GM18861 (cell line): ENCODE measurements around the gene GAB3.
"Not testable (repeated sequence)": the region's sequence is repeated elsewhere in the genome, so short reads cannot be mapped to it uniquely, and the experiment has no call there.

ENCODE experiments used
- ATAC-seq: cut with Tn5 transposase; IDR thresholded peaks from one replicate; pipeline ENCODE4 v1.9.1; 2021; ENCODE audit not compliant: unreplicated experiment

GAB3 gene

DNA sequence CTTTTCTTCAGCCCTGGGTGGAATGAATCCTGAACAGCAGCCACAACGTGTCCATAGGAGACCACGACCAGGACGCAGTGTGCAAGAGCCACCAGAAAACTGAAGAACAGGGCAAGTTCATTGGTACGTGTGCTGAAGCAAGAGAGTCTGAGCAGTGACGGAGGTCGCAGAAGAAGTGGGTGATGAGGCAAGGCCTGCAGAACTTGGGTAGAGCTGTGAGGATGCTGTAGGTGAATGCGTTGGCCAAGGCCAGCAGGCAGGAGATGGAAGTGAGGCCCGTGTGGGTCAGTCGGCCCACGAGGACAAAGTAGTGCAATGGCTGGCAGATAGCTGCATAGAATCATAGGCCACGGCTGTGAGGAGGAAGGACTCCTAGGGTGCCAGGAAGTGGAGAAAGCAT, 91.9 kb downstream of the GAB3 start:
- no peak for ATAC-seq

DNA sequence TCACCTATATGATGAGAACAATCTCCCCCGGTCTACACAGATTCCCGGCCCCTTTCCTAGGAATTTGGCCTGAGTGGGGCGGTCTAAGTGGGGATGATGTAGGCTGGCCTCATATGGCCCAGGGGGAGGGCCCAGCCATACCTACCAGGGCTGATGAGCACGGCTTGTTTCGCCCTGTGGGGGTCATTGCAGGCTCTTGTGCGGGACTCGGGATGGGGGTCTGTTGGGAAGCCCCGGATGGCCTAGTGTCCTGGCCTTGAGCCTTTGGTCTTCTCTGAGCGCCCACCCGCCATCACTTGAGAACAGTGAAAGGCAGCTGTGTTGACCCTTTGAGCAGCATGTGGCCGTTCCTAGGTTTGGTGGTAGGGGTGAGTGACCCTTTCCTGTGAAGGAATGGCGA, 92.7 kb downstream of the GAB3 start:
- no peak for ATAC-seq

DNA sequence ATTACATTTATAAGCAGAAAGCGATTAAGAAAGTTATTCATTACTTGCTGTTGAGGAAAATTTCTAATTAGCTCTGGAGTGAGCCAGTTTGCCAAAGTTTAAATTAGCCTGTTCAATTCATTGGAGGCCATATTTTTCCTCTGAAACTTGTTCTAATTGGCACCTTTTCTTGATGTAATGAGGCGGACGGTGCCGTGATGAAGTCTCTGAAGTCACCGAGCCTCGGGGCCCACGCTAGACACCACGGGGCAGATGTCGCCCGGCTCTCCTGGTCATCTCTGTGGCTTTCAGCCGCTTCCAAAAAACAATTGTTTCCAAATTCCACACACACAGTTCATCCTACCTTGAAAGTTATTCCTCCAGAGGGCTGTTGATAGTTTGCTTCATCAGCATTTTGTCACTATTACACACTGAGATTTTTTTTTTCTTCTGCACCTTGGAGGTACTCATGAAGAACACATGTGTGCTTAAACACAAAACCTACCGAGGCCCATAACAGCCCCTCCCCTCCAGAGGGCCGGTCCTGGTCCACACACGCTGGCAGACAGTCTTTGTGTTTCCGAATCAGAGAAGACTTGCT, 93.6 kb downstream of the GAB3 start:
- ATAC-seq: no peak

DNA sequence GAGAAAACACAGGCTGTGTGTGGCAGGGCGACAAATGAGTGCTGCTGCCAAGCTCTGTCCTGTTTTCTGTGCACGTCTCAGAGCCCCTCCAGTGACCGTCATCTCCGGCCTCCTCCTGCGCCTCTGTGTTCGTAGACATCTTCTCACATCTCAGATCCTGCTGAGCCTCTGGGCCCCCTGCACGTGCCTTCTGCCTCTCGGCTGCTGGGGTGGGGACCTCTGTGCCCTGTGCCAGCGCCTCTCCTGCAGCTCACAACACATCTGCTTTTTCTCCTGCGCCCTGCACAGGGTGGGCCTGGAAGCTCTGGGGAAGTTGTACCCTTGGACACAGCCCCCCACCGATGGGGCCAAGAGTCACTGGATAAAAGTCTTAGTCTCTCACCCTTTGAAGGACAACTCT, 95.1 kb downstream of the GAB3 start:
- no peak for ATAC-seq

DNA sequence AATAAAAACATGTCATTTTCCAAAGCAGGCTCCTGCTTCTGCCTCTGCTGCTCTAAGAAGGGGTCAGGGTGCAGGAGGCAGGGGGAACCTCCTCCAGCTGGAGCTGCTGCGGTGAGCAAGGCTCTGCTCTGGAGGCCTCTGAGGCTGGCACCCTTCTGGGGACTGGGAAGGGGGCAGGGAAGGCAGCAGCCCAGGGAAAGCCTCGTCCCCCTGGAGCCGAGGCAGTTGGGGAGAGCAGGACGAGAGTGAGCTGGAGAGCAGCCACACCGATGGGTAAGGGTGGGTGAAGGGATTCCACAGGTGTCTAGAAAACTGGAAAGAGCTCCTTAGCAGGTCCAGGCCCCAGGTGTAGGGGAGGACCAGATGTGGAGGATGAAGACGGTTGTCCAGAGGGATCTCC, 95.5 kb downstream of the GAB3 start:
- no peak for ATAC-seq

DNA sequence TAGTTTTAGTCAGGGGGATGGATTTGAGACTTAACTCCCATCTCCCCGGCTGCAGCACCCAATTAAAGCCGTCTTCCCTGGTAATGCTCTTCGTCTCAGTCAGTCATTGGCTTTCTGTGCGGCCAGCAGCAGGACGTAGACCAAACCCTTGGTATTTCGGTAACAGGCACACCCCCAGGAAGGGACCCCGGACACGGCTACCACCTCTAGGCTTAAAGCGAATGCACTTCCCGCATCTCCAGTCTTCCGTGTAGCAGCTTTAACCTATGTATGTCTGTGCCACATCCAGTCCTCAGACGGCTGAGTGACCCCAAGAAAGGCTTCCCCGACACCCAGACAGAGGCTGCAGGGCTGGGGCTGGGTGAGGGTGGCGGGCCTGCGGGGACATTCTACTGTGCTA, 96.0 kb downstream of the GAB3 start:
- ATAC-seq: no peak

DNA sequence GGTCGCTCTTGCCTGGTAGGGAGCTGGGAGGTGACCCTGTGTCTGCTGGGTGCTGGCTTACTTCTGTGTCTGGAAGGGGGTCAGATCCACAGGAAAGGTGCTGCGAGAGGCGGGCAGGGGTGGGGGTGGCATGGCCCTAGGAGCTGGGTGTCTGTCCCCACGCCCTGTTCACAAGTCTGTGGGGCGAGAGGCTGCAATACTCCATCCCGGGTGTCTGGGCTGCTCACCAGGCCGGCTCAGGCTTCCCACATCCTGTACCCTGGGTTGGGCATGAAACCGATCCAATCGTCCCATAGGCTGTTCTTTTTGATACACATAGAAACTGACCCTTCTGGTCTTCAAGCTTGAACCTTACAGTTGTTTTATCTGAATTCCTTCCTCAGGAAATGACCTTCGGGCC, 96.5 kb downstream of the GAB3 start:
- ATAC-seq: no peak

DNA sequence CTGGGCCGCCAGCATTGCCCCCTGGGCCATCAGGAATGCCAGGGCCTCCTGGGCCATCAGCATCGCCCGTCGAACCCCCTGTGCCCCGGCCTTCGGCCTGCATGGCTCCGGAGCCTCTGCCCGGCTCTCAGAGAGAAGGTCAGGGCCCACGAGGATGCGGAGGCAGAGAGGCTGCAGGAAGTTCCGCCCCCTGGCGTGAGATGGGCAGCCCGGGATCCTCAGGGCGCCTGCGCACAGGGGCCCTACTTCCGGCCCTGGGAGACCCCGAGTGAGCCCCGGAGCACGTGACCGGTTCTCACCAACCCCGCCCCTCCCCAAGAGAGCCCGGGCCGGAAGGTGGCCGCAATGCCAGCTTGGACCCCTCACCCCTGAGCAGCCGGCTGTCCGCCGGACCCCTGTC, 97.5 kb downstream of the GAB3 start, which contains the start of gene CTAG2:
Gene CTAG2 (minus strand): TSS at position 167 of the 400 bp plus-strand sequence. CDS start 64 bp downstream, at position 103.
- not testable (repeated sequence) for ATAC-seq

DNA sequence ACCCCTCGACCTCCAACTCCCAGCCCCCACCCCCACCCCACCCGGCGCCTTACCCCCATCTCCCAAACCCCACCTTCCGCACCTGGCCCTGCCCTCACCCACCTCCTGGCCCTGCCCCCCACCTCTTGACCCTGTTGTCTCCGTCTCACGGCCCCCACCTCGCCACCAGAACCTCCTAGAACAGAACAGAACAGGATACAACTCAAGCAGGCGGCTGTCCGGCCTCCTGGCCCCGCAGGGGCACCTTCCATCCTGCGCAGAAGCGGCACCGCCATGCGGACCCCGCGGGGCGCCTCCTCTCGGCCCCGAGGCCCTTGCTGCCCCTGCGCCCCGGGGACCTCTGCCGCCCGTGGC, 97.9 kb downstream of the GAB3 start:
- no peak for ATAC-seq

DNA sequence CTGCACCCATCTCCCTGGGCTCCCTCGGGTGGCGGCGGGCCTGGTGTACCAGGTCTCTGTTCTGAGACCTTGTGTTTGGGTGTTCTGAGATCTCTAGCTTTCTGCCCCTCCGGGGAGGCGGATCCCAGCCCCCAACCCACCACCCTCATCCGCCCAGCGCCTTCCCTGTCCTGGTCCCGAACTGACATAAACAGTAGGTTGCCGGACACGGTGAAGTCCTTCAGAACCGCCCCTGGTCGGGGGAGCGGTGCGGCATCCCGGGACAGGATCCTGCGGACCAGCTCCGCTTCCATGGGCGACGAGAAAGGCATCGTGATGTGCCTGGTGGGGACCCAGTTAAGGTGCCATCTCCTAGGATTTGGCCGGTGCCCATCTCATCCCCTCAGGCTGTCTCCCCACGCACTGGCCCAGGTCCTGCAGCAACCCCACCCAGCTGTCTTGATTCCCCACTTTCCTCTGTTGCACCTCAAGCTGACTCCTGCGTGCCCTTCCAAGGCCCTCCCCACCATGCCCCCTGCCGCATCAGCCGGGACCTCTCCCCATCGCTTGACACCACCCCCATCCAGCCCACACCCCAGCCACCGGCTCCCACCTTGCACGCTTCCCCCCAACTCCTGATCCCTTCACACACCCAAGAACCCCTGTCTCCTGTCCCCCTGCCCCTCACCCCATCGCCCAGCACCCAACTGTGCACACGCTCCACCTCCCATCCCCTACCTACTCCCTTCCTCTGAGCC, 98.4 kb downstream of the GAB3 start:
- ATAC-seq: no peak

DNA sequence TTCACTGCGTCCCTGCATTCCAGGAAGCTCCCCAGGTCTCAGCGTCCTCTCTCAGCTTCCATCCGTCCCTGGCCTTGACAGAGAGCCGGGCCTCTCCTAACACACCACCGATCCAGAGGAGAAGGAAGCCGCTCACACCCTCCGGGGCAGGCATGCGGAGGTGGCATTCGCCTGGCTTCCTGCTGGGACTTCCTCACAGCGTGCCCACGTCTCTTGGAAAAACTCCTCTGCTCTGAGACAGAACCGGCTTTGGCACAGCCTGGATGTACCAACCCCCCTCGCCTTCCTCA, 100.7 kb downstream of the GAB3 start:
- no peak for ATAC-seq

DNA sequence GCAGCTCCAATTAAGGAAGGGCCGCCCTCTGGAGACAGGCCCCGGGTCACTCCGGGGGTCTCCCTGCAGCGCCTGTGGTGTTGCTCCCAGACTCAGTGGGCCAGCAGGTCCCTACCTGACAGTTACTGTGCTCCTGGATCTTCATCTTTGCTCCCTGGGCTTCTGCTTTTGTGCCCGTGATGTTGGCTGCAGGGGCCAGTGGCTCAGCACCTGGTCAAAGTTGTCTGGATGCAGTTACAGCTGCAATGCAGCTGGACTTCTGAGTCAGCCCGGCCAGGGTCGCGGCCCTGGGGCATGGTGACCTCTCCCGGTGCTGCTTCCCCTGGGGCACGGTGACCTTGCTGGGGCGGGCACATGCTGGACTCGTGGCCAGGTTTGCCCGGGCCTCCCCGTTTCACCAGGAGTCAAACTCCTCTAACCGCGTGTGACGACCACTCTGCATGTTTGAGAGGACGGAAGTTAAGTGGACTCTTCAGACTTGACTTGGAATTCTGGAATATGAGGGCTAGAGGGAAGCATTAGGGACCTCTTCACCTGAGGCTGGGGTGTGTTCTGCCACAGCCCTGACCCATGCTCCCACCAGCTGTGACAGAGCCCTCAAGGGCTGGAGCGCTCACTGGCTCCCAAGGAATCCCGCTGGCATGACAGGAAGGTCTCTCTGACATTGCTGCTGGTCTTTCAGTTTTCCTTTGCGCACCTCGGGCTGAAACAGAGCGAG, 101.2 kb downstream of the GAB3 start:
- no peak for ATAC-seq

DNA sequence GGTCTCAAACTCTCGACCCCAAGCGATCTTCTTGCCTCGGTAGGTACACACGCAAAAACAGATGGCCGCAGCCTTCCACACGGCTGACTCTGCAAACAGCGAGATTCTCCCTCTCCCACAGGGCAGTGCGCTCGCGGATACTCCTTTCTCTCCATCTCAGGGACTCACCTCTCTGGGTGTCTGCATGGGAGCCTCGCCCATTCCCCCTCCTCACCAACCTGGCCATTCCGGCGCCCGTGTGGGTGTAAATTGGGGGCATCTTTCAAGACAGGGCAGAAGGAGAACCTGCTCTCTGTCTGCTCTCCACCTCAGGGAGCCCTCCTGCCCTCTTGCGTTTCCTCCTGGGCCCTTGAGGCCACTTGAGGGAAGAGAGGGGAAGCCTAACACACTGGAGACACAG, 101.9 kb downstream of the GAB3 start:
- no peak for ATAC-seq

DNA sequence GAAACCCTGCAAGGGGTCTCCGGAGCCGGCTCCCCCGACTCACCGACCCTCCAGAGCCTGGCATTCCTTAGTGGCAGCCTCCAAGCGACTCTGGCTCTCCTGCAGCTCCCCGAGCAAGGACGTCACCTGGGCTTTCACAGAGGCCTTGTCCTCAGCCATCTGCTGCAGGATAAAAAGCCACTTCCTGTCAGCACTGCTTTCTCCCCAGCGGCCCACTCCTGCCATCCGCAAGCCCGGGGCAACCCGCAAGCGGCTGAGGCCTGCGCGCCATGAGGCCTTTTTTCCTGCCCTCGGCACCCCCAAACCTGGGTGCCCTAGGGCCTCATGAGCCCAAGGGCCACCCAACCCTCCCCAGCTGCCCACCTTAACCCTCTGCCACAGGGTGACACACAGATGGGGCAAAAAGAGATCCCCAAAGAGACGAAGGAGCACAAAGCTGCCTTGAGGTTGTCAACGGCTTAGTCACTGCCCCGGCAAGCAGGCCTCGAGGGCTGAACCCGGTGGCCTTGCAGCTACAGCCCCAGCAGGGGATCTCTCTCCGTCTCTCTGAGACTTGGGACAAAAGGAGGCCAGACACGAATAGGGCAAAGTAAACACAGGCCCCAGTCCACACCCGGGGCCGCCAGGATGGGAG, 105.0 kb downstream of the GAB3 start:
- not testable (repeated sequence) for ATAC-seq

DNA sequence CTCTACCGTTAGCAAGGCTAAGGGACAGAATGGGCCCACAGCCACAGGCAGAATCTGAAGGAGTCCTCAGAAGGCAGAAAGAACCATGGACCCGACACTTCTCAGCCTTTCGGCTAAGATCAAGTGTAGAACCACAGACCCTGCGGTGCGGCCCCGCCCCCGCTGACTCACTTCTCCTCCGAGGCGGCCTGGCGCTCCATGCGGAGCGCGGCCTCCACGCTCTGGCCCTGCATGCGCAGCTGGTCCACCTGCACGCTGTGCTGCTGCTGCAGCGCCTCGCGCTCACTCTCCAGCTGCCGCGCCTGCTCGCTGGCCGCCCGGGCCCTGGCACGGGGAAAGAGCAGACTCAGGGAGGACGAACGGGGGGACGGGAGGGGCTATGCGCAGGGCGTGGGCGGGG, 107.2 kb downstream of the GAB3 start:
- ATAC-seq: not testable (repeated sequence)

DNA sequence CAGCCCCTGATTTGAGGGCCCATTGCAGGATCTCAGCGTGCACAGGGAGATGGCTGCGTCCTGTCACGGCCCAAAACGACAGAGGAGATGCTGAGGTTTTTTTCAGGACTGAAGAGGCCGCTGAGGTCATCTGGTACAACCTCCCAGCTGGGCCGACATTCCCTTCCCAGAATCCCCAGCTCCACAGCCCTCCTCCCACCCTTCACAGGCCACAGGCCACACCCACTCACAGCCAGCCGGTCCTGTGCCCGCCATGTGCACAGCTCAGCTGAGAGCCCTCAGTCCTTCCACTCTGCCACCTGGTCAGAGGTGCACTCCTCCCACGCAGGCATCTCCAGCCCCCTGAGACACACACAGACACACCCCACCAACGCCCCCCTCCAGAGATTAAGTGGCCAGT, 109.1 kb downstream of the GAB3 start:
- ATAC-seq: not testable (repeated sequence)

DNA sequence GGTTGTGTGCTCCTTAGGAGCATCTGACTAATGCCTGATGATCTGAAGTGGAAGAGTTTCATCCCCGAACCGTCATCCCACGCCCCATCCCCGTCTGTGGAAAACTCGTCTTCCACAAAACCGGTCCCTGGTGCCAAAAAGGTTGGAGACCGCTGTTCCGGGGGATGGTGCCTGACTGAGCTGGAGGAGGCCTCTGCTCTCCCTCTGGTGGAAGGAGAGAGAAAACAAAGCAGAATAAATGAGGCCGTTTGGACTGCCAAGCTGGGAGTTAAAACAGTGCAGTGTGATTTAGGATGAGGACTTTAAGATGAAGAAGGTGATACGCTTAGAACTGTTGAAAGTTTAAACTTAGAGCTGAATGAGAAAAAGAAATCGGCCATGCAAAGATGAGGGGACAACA, 117.2 kb downstream of the GAB3 start:
- not testable (repeated sequence) for ATAC-seq

DNA sequence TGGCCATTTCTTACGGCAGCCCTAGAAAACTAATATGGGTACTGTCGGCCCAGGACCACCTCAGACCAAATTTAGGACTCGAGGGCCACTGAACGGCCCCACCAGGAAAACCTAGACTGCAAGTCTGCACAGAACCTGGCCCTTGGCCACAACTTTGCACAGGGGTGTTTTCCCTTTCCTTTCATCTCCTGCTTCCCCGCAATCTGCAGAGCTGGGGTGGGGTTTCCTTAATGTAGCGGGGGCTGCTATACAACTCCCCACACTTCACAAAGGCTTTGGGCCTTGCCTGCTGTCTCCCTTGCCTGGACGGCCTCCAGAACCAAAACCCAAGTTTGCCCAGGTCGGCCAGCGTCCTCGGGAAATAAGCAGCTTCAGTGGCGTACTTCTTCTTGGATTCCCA, 119.9 kb downstream of the GAB3 start:
- ATAC-seq: not testable (repeated sequence)

DNA sequence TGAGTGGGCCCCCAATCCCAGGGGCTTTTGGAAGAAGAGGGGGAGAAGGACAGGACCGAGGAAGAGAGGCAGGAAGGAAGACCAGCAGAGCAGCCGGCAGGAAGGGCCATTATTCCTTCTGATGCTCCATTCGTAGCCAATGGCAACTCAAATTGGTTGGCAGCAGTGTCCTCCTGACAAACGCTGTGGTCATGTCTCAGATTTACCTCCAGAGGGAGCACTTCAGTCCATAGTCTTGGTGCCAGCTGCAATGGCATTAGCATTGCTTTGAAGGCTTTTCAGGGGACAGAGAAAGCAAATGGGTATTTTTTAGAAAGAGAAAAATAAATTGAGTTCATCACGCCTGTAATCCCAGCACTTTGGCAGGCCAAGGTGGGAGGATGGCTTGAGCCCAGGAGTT, 121.9 kb downstream of the GAB3 start:
- ATAC-seq: not testable (repeated sequence)
